Epidermal melanocyte (primary cell): Measurements from ENCODE around the gene NOS3.
"Not testable (repeated sequence)": the region's sequence is repeated elsewhere in the genome, so short reads cannot be mapped to it uniquely, and the experiment has no call there.

Source experiments
- DNase-seq: peaks from one replicate; pipeline ENCODE4 v3.0.0; 2011; ENCODE audit warnings: low spot score; ENCODE audit not compliant: insufficient read length

NOS3 gene

GRCh38 chr7:151016505-151016904, 25.7 kb downstream of the NOS3 start:
- DNase-seq: no peak

GRCh38 chr7:151016942-151017341, 26.1 kb downstream of the NOS3 start:
- DNase-seq: no peak

GRCh38 chr7:151017370-151017952, 26.6 kb downstream of the NOS3 start:
- DNase-seq: no peak

- DNase-seq: peak; percentile 53
Observed at GRCh38 chr7:151017953-151018420, 27.2 kb downstream of the NOS3 start.

GRCh38 chr7:151018421-151019129, 27.8 kb downstream of the NOS3 start:
- no peak for DNase-seq

DNA sequence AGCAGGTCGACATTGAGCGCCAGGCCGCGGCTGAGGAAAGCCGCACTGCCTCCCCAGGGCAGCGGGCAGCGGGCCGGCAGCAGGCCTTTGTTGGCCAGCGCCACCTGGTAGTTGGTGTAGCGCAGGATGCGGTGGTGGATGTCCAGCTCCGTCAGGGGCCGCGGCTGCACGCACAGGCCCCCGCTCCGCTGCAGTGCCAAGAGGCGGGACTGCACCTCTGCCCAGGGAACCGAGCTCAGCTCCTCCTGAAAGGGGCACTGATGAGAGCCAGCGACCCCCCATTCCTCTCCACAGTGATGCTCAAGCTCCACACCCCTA, 28.3 kb downstream of the NOS3 start:
- no peak for DNase-seq

DNA sequence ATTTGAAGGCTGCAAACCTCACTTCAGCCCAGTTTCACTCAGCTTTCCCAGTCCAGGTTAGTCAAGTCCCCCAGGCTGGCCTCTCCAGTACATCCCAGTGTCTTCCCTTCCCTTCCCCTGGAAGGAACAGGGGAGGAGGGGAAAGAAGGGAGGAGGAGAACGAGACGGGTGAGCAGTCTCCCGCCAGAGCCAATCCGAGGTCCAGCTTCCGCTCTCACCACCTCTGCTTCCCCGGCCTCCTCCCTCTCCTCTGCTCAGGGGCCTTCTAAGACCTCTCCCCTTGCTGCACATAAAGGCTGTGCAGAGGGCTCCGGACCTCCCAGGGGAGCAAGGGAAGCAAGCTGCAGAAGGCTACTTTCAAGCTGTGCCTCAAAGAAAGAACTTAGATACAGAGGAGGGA, 29.4 kb downstream of the NOS3 start:
- DNase-seq: no peak

- DNase-seq: no peak
Observed at GRCh38 chr7:151023232-151023631, 32.4 kb downstream of the NOS3 start.

GRCh38 chr7:151024435-151025056, 33.7 kb downstream of the NOS3 start, which contains the start of gene ATG9B:
TSS of gene ATG9B (minus strand) at chr7:151024494. CDS start at chr7:151024423, 71 bp downstream.
- DNase-seq: no peak

GRCh38 chr7:151025924-151026671, 35.3 kb downstream of the NOS3 start:
- DNase-seq: no peak

DNA sequence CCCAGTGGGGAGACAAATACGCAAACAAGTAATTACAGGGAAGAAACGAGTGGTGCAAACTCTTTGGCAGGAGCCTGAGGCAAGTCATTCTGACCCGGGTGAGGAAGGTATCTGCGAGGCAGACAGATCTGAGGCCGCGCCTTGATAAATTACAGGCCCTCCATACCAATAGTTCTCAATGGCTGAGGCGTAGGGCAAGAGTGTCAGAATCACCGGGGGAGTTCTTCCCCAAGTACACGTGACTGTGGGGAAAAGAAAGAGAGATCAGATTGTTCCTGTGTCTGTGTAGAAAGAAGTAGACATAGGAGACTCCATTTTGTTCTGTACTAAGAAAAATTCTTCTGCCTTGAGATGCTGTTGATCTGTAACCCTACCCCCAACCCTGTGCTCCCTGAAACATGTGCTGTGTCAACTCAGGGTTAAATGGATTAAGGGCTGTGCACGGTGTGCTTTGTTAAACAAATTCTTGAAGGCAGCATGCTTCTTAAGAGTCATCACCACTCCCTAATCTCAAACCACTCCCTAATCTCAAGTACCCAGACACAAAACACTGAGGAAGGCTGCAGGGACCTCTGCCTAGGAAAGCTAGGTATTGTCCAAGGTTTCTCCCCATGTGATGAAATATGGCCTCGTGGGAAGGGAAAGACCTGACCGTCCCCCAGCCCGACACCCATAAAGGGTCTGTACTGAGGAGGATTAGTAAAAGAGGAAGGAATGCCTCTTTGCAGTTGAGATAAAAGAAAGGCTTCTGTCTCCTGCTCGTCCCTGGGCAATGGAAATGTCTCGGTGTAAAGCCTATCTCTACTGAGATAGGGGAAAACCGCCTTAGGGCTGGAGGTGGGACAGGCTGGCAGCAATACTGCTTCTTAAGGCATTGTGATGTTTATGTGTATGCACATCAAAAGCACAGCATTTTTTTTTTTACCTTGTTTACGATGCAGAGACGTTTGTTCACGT, 36.2 kb downstream of the NOS3 start:
- not testable (repeated sequence) for DNase-seq

GRCh38 chr7:151027728-151028130, 36.9 kb downstream of the NOS3 start:
- DNase-seq: not testable (repeated sequence)

GRCh38 chr7:151028131-151028947, 37.5 kb downstream of the NOS3 start, which contains the start of gene ABCB8:
TSS of gene ABCB8 (plus strand) at chr7:151028450. CDS start at chr7:151028516, 66 bp downstream.
- peak; percentile 100 for DNase-seq

DNA sequence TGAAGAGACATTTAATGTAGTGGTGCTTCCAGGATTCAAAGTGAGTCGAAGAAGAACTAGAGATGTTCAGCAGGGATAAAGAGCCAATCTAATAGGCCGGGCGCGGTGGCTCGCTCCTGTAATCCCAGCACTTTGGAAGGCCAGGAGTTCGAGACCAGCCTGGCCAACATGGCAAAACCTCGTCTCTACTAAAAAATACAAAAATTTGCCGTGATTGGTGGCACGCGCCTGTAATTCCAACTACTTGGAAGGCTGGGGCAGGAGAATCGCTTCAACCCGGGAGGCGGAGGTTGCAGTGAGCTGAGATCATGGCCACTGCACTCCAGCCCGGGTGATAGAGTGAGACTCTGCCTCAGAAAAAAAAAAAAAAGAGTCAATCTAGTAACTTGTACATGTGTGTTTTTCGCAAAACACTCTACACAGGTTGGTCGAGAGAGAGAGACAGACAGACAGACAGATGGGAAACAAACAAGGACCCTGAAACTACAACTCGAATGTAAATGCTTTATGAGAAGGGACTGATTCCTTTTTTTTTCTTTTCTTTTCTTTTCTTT, 38.2 kb downstream of the NOS3 start:
- DNase-seq: no peak

DNA sequence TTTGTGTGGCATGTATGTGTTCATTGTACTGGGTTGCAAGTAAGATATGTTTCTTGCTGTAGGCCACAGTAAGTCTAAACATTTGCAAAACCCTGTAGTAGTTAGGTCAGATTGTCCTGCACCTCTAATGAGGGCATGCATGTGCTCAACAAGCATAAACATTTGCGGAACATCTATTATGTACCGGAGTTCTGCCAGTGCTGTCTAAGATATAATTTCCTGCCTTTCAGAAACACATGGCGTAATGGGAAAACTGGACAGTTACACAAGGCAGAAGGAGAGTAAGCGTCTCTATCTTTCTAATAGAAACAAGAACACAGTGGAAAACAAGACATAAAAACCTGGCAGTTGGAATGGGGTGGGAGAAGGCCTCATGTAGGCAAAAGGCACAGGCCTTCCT, 40.2 kb downstream of the NOS3 start:
- DNase-seq: no peak

DNA sequence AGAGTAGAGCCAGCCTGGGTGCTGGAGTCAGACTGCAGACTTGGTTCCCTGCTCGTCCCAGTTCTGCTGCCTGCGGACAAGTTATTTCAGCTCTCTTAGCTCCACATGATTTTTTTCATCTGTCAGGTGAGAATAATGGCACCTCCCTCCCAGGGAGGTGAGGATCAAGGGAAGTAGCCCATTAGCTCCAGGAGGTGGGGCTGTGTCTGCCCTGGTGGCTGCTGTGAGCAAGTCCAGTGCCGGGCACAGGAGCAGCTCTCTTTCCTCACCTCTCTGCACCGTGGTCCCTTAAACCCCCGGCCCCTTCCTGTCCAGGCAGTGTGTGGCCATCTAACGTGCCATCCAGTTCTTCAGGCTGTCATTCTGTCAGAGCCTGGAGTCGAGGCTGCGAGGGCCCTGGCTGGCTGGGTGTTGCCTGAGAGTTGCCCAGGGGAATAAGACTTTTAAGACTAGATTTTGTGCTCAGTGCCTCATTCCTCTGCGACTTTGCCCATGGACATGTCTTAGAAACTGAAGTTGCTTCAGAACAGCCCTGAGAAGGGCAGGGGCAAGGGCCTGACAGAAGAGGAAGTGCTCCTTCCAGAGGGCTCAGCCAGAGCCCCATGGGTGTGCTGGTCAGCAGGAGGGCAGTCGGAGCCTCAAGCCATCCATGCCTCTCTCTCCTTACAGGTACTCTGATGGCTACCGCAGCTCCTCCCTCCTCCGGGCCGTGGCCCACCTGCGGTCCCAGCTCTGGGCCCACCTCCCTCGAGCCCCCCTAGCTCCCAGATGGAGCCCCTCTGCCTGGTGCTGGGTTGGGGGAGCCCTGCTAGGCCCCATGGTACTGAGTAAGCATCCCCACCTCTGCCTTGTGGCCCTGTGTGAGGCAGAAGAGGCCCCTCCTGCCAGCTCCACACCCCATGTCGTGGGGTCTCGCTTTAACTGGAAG, 42.4 kb downstream of the NOS3 start:
- DNase-seq: no peak

DNA sequence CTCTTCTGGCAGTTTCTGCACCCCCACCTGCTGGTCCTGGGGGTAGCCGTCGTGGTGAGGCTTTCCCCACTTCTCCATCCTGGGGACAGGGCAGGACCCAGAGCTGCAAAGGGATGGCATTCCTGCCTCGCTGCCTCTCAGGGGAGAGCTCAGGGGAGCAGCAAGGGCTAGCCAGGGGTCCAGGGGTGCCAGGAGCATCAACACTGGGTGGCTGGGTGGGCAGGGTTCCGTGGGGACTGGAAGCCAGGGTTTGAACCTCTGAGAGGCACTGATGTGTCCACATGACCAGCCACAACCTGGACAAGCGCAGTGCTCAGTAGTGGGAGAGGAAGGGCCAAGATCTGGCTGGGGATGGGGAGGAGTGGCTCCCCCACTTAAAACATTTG, 43.0 kb downstream of the NOS3 start:
- DNase-seq: no peak

- no peak for DNase-seq
Observed at GRCh38 chr7:151034312-151035025, 43.7 kb downstream of the NOS3 start.
